Ishikawa (cell line): ENCODE measurements around the gene ELMO3.

Source experiments
- CEBPB ChIP-seq: IDR thresholded peaks from 2 replicates; pipeline ENCODE4 v1.6.1; 2012
- CREB1 ChIP-seq: IDR thresholded peaks from 2 replicates; pipeline ENCODE4 v1.6.1; 2012; ENCODE audit warnings: low read depth
- EGR1 ChIP-seq: IDR thresholded peaks from 2 replicates; pipeline ENCODE4 v1.6.1; 2012
- EP300 ChIP-seq: IDR thresholded peaks from 2 replicates; pipeline ENCODE4 v1.6.1; 2012; ENCODE audit warnings: borderline replicate concordance
- FOXM1 ChIP-seq: IDR thresholded peaks from 2 replicates; pipeline ENCODE4 v1.6.1; 2012; ENCODE audit warnings: low read depth, borderline replicate concordance
- MAX ChIP-seq: IDR thresholded peaks from 2 replicates; pipeline ENCODE4 v1.6.1; 2012
- NFIC ChIP-seq: IDR thresholded peaks from 2 replicates; pipeline ENCODE4 v1.6.1; 2012
- RAD21 ChIP-seq: IDR thresholded peaks from 2 replicates; pipeline ENCODE4 v1.6.1; 2012; ENCODE audit warnings: low read depth
- REST ChIP-seq: IDR thresholded peaks from 2 replicates; pipeline ENCODE4 v1.6.1; 2012; ENCODE audit warnings: low read depth, mild to moderate bottlenecking
- TAF1 ChIP-seq: IDR thresholded peaks from 2 replicates; pipeline ENCODE4 v1.6.1; 2012; ENCODE audit warnings: low read depth, mild to moderate bottlenecking
- TCF12 ChIP-seq: IDR thresholded peaks from 2 replicates; pipeline ENCODE4 v1.6.1; 2012; ENCODE audit warnings: low read depth
- TEAD4 ChIP-seq: IDR thresholded peaks from 2 replicates; pipeline ENCODE4 v1.6.1; 2012
- USF1 ChIP-seq: IDR thresholded peaks from 2 replicates; pipeline ENCODE4 v1.6.1; 2012
- YY1 ChIP-seq: IDR thresholded peaks from 2 replicates; pipeline ENCODE4 v1.6.1; 2012; ENCODE audit warnings: low read depth
- ZBTB7A ChIP-seq: IDR thresholded peaks from 2 replicates; pipeline ENCODE4 v1.6.1; 2012; ENCODE audit warnings: low read depth

Gene ELMO3

GRCh38 chr16:67183627-67184452 is 15.1 kb upstream of the ELMO3 start, which contains the start of gene MATCAP1:
Gene MATCAP1 (minus strand): TSS chr16:67183963. CDS start chr16:67180610, 3,353 bp downstream.
- TF ChIP-seq REST = no peak
- TF ChIP-seq ZBTB7A = peak; percentile 76; the same call in 1 of the 2 replicates
- TF ChIP-seq CREB1 = peak; percentile 80
- TF ChIP-seq MAX = peak; percentile 58; the same call in 1 of the 2 replicates
- peak; percentile 67; the same call in 1 of the 2 replicates for TF ChIP-seq TAF1
- no peak for TF ChIP-seq RAD21
- TF ChIP-seq YY1 = no peak
- TF ChIP-seq CEBPB = no peak
- TF ChIP-seq EGR1 = peak; percentile 81
- no peak for TF ChIP-seq FOXM1
- no peak; the same call in 1 of the 2 replicates for TF ChIP-seq TEAD4
- TF ChIP-seq TCF12 = 0 out of 2 replicates have a peak, but pooled peaks have one; percentile 32
- no peak for TF ChIP-seq USF1
- TF ChIP-seq EP300 = no peak
- peak; percentile 54 for TF ChIP-seq NFIC

GRCh38 chr16:67184453-67184994 is 14.4 kb upstream of the ELMO3 start:
- TF ChIP-seq TAF1 (0 out of 2 replicates have a peak, but pooled peaks have one; percentile 24), EGR1 (no peak)

- TF ChIP-seq REST = peak; percentile 93
- no peak for TF ChIP-seq EGR1
- peak; percentile 79; the same call in 1 of the 2 replicates for TF ChIP-seq ZBTB7A
- TF ChIP-seq RAD21 = peak; percentile 79
- peak; percentile 86 for TF ChIP-seq MAX
These were observed 13.8 kb upstream of the ELMO3 start for GRCh38 chr16:67184995-67185650.

GRCh38 chr16:67185651-67186134 is 13.2 kb upstream of the ELMO3 start:
- TF ChIP-seq TCF12 = no peak
- no peak for TF ChIP-seq TAF1
- TF ChIP-seq CREB1 = no peak
- no peak for TF ChIP-seq YY1
- TF ChIP-seq USF1 = no peak
- no peak for TF ChIP-seq RAD21
- no peak for TF ChIP-seq REST
- TF ChIP-seq MAX = no peak
- no peak for TF ChIP-seq EP300
- no peak for TF ChIP-seq TEAD4
- TF ChIP-seq FOXM1 = no peak
- no peak for TF ChIP-seq ZBTB7A
- no peak for TF ChIP-seq CEBPB
- TF ChIP-seq NFIC = no peak
- no peak for TF ChIP-seq EGR1
